Neural progenitor cell (in vitro differentiated cells): Measurements from ENCODE around the gene SLC1A4. TPM values are rescaled to one million over a fixed set of nuclear protein-coding genes. Genes with fewer than 3 reads are reported as not detected.

Experiments used
- DNase-seq: peaks from one replicate; pipeline ENCODE4 v3.0.0-alpha.2; 2016; ENCODE audit warnings: low spot score
- H2AFZ ChIP-seq: fragments of 200-600 bp; sonication (generic); replicated peaks from 2 replicates; pipeline ENCODE4 v1.6.1; 2016; ENCODE audit warnings: antibody characterized with exemption
- H3F3A ChIP-seq: fragments of 200-600 bp; sonication (generic); 2 replicates; pipeline ENCODE4 v1.6.1; 2016; ENCODE audit warnings: antibody characterized with exemption, low read depth
- H3K27ac ChIP-seq: fragments of 200-600 bp; sonication (generic); 2 replicates; pipeline ENCODE4 v1.5.1; 2016; ENCODE audit warnings: mild to moderate bottlenecking
- H3K27me3 ChIP-seq: fragments of 200-600 bp; sonication (generic); 2 replicates; pipeline ENCODE4 v1.6.1; 2016; ENCODE audit warnings: mild to moderate bottlenecking, moderate library complexity
- H3K36me3 ChIP-seq: fragments of 200-600 bp; sonication (generic); 2 replicates; pipeline ENCODE4 v1.5.1; 2016
- H3K4me1 ChIP-seq: fragments of 200-600 bp; sonication (generic); 2 replicates; pipeline ENCODE4 v1.6.1; 2016; ENCODE audit warnings: mixed run types
- H3K4me2 ChIP-seq: fragments of 200-600 bp; sonication (generic); 2 replicates; pipeline ENCODE4 v1.6.1; 2016
- H3K4me3 ChIP-seq: fragments of 200-600 bp; sonication (generic); 2 replicates; pipeline ENCODE4 v1.5.1; 2016
- H3K79me2 ChIP-seq: fragments of 200-600 bp; sonication (generic); 2 replicates; pipeline ENCODE4 v1.6.1; 2016; ENCODE audit warnings: low read depth
- H3K9ac ChIP-seq: fragments of 200-600 bp; sonication (generic); 2 replicates; pipeline ENCODE4 v1.6.1; 2016
- H3K9me3 ChIP-seq: fragments of 200-600 bp; sonication (generic); 2 replicates; pipeline ENCODE4 v1.5.1; 2016; ENCODE audit warnings: low read depth
- H4K20me1 ChIP-seq: fragments of 200-600 bp; sonication (generic); 2 replicates; pipeline ENCODE4 v1.6.1; 2016; ENCODE audit warnings: low read depth
- H3K27ac Mint-ChIP-seq: 3 replicates; pipeline ENCODE4 v1.8.0; 2021; ENCODE audit warnings: mixed read lengths
- H3K27me3 Mint-ChIP-seq: 2 replicates; pipeline ENCODE4 v1.8.0; 2022; ENCODE audit warnings: low read depth, mild to moderate bottlenecking, inconsistent platforms, moderate library complexity, mixed read lengths; ENCODE audit not compliant: insufficient read depth
- H3K36me3 Mint-ChIP-seq: 3 replicates; pipeline ENCODE4 v1.8.0; 2021; ENCODE audit warnings: mixed read lengths
- H3K4me1 Mint-ChIP-seq: 3 replicates; pipeline ENCODE4 v1.8.0; 2021; ENCODE audit warnings: mixed read lengths
- H3K4me3 Mint-ChIP-seq: 3 replicates; pipeline ENCODE4 v1.8.0; 2021; ENCODE audit warnings: mild to moderate bottlenecking, moderate library complexity, mixed read lengths
- H3K9me3 Mint-ChIP-seq: 3 replicates; pipeline ENCODE4 v1.8.0; 2020; ENCODE audit warnings: mixed read lengths
- EZH2 ChIP-seq: fragments of 200-600 bp; sonication (generic); IDR thresholded peaks from 2 replicates; pipeline ENCODE4 v1.6.1; 2017; ENCODE audit warnings: antibody characterized with exemption, mild to moderate bottlenecking, moderate library complexity
- EZH2phosphoT487 ChIP-seq: fragments of 200-600 bp; sonication (generic); IDR thresholded peaks from 2 replicates; pipeline ENCODE4 v1.6.1; 2017; ENCODE audit warnings: antibody characterized with exemption
- total RNA-seq: library from RNA; depleted of rRNA; stranded (reverse); fragments of >200 nt; gene quantifications from 2 replicates; pipeline ENCODE4 v1.2.3, GENCODE V29; 2015; ENCODE audit warnings: low replicate concordance
- TF ChIP-seq, protein P1 (sequence below): fragments of 200-600 bp; sonication (generic); IDR thresholded peaks from 2 replicates; pipeline ENCODE4 v1.5.1; 2017; ENCODE audit warnings: antibody characterized with exemption, mild to moderate bottlenecking

Gene SLC1A4
- total RNA-seq, 1 donor from 2014 or later: 1.3 TPM

- Histone ChIP-seq H3K9me3 (no peaks in the 10 kb centered on the region), H3K9ac (no peak overlapping the region), H3K4me3 (no peak overlapping the region), H3K27ac (no peak overlapping the region), H2AFZ (no peak overlapping the region), H3K4me2 (no peak overlapping the region), H3K36me3 (no peaks in the 10 kb centered on the region), H3K79me2 (no peaks in the 10 kb centered on the region), H4K20me1 (no peaks in the 10 kb centered on the region), H3F3A (no peaks in the 10 kb centered on the region), H3K27me3 (no peaks in the 10 kb centered on the region), H3K4me1 (no peaks in the 10 kb centered on the region)
- Mint-ChIP-seq H3K27ac (no peak overlapping the region), H3K27me3 (peaks cover 5% of the 10 kb centered on the region), H3K36me3 (peaks cover 17% of the 10 kb centered on the region), H3K4me3 (no peak overlapping the region), H3K4me1 (peaks cover 4% of the 10 kb centered on the region), H3K9me3 (no peaks in the 10 kb centered on the region)
- TF ChIP-seq EZH2: no peak
- TF ChIP-seq, protein P1, sequence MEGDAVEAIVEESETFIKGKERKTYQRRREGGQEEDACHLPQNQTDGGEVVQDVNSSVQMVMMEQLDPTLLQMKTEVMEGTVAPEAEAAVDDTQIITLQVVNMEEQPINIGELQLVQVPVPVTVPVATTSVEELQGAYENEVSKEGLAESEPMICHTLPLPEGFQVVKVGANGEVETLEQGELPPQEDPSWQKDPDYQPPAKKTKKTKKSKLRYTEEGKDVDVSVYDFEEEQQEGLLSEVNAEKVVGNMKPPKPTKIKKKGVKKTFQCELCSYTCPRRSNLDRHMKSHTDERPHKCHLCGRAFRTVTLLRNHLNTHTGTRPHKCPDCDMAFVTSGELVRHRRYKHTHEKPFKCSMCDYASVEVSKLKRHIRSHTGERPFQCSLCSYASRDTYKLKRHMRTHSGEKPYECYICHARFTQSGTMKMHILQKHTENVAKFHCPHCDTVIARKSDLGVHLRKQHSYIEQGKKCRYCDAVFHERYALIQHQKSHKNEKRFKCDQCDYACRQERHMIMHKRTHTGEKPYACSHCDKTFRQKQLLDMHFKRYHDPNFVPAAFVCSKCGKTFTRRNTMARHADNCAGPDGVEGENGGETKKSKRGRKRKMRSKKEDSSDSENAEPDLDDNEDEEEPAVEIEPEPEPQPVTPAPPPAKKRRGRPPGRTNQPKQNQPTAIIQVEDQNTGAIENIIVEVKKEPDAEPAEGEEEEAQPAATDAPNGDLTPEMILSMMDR: no peak
- TF ChIP-seq EZH2phosphoT487: no peak
- no peak for DNase-seq
These were observed 33.0 kb downstream of the SLC1A4 start for GRCh38 chr2:65022189-65022588.

GRCh38 chr2:65023742-65024141 lies 34.5 kb downstream of the SLC1A4 start:
- Mint-ChIP-seq H3K27ac (no peak overlapping the region), H3K9me3 (no peaks in the 10 kb centered on the region), H3K36me3 (peaks cover 9% of the 10 kb centered on the region), H3K4me1 (peaks cover 4% of the 10 kb centered on the region), H3K4me3 (no peak overlapping the region), H3K27me3 (peaks cover 5% of the 10 kb centered on the region)
- H3F3A ChIP-seq: no peaks in the 10 kb centered on the region
- H4K20me1 ChIP-seq: no peaks in the 10 kb centered on the region
- no peak overlapping the region for H3K9ac ChIP-seq
- H3K4me2 ChIP-seq: no peak overlapping the region
- H2AFZ ChIP-seq: no peak overlapping the region
- no peaks in the 10 kb centered on the region for H3K27me3 ChIP-seq
- H3K79me2 ChIP-seq: no peaks in the 10 kb centered on the region
- no peaks in the 10 kb centered on the region for H3K4me1 ChIP-seq
- no peak overlapping the region for H3K4me3 ChIP-seq
- no peaks in the 10 kb centered on the region for H3K9me3 ChIP-seq
- no peak overlapping the region for H3K27ac ChIP-seq
- DNase-seq: peak; percentile 8
- no peaks in the 10 kb centered on the region for H3K36me3 ChIP-seq
- TF ChIP-seq EZH2: no peak
- no peak for TF ChIP-seq EZH2phosphoT487
- TF ChIP-seq, protein P1: no peak

DNA sequence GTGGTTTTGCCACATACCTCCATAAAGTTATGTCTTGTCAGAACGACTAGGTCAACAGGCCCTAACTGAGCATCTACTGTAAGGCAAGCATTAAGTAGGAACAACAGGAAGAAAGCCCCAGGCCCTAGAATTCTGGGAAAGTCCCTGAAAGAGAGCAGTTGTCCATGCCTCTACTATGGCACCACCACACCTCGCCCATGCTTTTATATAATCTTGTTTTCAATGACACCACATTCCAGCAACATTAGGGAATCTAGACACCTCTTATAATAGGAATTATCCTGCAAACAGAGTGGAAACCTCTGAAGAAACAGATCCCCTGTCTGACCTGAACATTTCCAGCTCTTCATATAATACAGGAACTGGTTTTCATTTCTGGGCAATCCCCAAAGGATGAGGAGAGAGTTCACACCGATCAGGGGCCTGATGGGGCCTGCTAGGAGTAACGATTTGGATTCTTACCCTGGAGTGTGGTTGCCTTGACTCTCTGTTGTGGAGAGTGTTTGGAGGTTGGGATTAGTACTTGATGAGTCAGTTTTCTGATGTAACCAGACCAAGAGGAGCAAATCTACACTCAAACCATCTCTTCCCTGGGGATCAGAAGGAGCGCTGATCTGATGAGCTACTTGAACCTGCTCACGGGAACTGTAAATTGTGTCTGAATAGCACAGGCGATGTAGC lies 35.1 kb downstream of the SLC1A4 start:
- no peak for DNase-seq
- no peaks in the 10 kb centered on the region for H4K20me1 ChIP-seq
- H3K9me3 ChIP-seq: no peaks in the 10 kb centered on the region
- no peak overlapping the region for H2AFZ ChIP-seq
- Mint-ChIP-seq H3K9me3 (no peaks in the 10 kb centered on the region), H3K27me3 (peaks cover 3% of the 10 kb centered on the region), H3K4me1 (peaks cover 4% of the 10 kb centered on the region), H3K4me3 (no peak overlapping the region), H3K36me3 (peaks cover 5% of the 10 kb centered on the region), H3K27ac (no peak overlapping the region)
- no peaks in the 10 kb centered on the region for H3K4me1 ChIP-seq
- no peak overlapping the region for H3K9ac ChIP-seq
- no peaks in the 10 kb centered on the region for H3K79me2 ChIP-seq
- no peak overlapping the region for H3K4me3 ChIP-seq
- no peak for TF ChIP-seq EZH2phosphoT487
- TF ChIP-seq, protein P1: no peak
- no peak for TF ChIP-seq EZH2
- no peaks in the 10 kb centered on the region for H3K27me3 ChIP-seq
- no peak overlapping the region for H3K4me2 ChIP-seq
- no peak overlapping the region for H3K27ac ChIP-seq
- no peaks in the 10 kb centered on the region for H3K36me3 ChIP-seq
- H3F3A ChIP-seq: no peaks in the 10 kb centered on the region
